GM23338 (cell line): ENCODE measurements around the gene PIK3R3. TPM values are rescaled to one million over a fixed set of nuclear protein-coding genes. Genes with fewer than 3 reads are reported as not detected.

ENCODE experiments used
- ATAC-seq: fragments of 200-7000 bp; cut with Tn5 transposase; 3 replicates; pipeline ENCODE4 v1.9.1; 2020
- DNase-seq: peaks from one replicate; pipeline ENCODE4 v3.0.0-alpha.2; 2015; ENCODE audit warnings: low spot score
- H2AFZ ChIP-seq: fragments of 200-600 bp; sonication (generic); 2 replicates; pipeline ENCODE4 v1.8.0; 2016; ENCODE audit warnings: antibody characterized with exemption, mild to moderate bottlenecking, moderate library complexity
- H3F3A ChIP-seq: fragments of 200-600 bp; sonication (generic); replicated peaks from 2 replicates; pipeline ENCODE4 v1.8.0; 2017; ENCODE audit warnings: antibody characterized with exemption, mixed run types, low read depth
- H3K27ac ChIP-seq: fragments of 200-600 bp; sonication (generic); 2 replicates; pipeline ENCODE4 v1.6.1; 2016; ENCODE audit warnings: low read depth
- H3K27me3 ChIP-seq: fragments of 200-600 bp; sonication (generic); 2 replicates; pipeline ENCODE4 v1.8.0; 2016; ENCODE audit warnings: mild to moderate bottlenecking, mixed run types, moderate library complexity; ENCODE audit not compliant: insufficient read depth
- H3K36me3 ChIP-seq: fragments of 200-600 bp; sonication (generic); 2 replicates; pipeline ENCODE4 v1.8.0; 2016; ENCODE audit warnings: mild to moderate bottlenecking; ENCODE audit not compliant: insufficient read depth
- H3K4me1 ChIP-seq: fragments of 200-600 bp; sonication (generic); 2 replicates; pipeline ENCODE4 v1.8.0; 2016; ENCODE audit warnings: mild to moderate bottlenecking, moderate library complexity; ENCODE audit not compliant: insufficient read depth
- H3K4me2 ChIP-seq: fragments of 200-600 bp; sonication (generic); 2 replicates; pipeline ENCODE4 v1.7.1; 2017; ENCODE audit warnings: mixed run types
- H3K4me3 ChIP-seq: fragments of 200-600 bp; sonication (generic); 2 replicates; pipeline ENCODE4 v1.6.1; 2016; ENCODE audit warnings: mixed run types
- H3K79me2 ChIP-seq: fragments of 200-600 bp; sonication (generic); replicated peaks from 2 replicates; pipeline ENCODE4 v1.8.0; 2017; ENCODE audit warnings: mild to moderate bottlenecking; ENCODE audit not compliant: insufficient read depth
- H3K9me2 ChIP-seq: fragments of 200-600 bp; sonication (generic); 2 replicates; pipeline ENCODE4 v1.8.0; 2017; ENCODE audit not compliant: insufficient read depth
- H4K20me1 ChIP-seq: fragments of 200-600 bp; sonication (generic); replicated peaks from 2 replicates; pipeline ENCODE4 v1.8.0; 2017; ENCODE audit warnings: mild to moderate bottlenecking; ENCODE audit not compliant: insufficient read depth
- H3K27ac Mint-ChIP-seq: 2 replicates; pipeline ENCODE4 v1.8.0; 2020; ENCODE audit warnings: inconsistent platforms, mild to moderate bottlenecking, moderate library complexity, mixed read lengths
- H3K27me3 Mint-ChIP-seq: 3 replicates; pipeline ENCODE4 v1.8.0; 2022; ENCODE audit warnings: low read depth, mild to moderate bottlenecking, moderate library complexity, mixed read lengths, inconsistent platforms; ENCODE audit not compliant: insufficient read depth, poor library complexity
- H3K36me3 Mint-ChIP-seq: 3 replicates; pipeline ENCODE4 v1.8.0; 2021; ENCODE audit warnings: low read depth, mild to moderate bottlenecking, inconsistent platforms, moderate library complexity, mixed read lengths
- H3K4me1 Mint-ChIP-seq: 3 replicates; pipeline ENCODE4 v1.8.0; 2020; ENCODE audit warnings: mild to moderate bottlenecking, inconsistent platforms, mixed read lengths
- H3K4me3 Mint-ChIP-seq: 3 replicates; pipeline ENCODE4 v1.8.0; 2021; ENCODE audit warnings: moderate library complexity, mild to moderate bottlenecking, inconsistent platforms, mixed read lengths
- H3K9me3 Mint-ChIP-seq: 3 replicates; pipeline ENCODE4 v1.8.0; 2020; ENCODE audit warnings: moderate library complexity, mild to moderate bottlenecking, inconsistent platforms, mixed read lengths
- CREB1 ChIP-seq: fragments of 250-450 bp; sonication (Bioruptor Pico); IDR thresholded peaks from 2 replicates; pipeline ENCODE4 v1.5.0; 2020; ENCODE audit warnings: low read depth, mild to moderate bottlenecking, moderate library complexity
- CTCF ChIP-seq, 2 experiments: fragments of 200-600 bp in 1 of 2; sonication (generic) in 1 of 2; conservative IDR thresholded peaks; 2 replicates each; pipeline versions ENCODE4 v1.5.1 to v1.6.1; 2016 to 2017; ENCODE audit warnings: antibody characterized with exemption in 2 of 2, low read depth in 2 of 2, mild to moderate bottlenecking in 2 of 2, moderate library complexity in 1 of 2
- EZH2 ChIP-seq: fragments of 200-600 bp; sonication (generic); IDR thresholded peaks from one replicate; pipeline ENCODE4 v1.8.0; 2017; ENCODE audit warnings: antibody characterized with exemption, mild to moderate bottlenecking, low read depth; ENCODE audit not compliant: unreplicated experiment
- JUNB ChIP-seq: IDR thresholded peaks from one replicate; pipeline ENCODE4 v1.6.1; 2016; ENCODE audit warnings: antibody characterized with exemption; ENCODE audit not compliant: unreplicated experiment
- NANOG ChIP-seq: IDR thresholded peaks from 2 replicates; pipeline ENCODE4 v1.6.1; 2016; ENCODE audit warnings: antibody characterized with exemption, borderline replicate concordance
- POLR2AphosphoS5 ChIP-seq: IDR thresholded peaks from 2 replicates; pipeline ENCODE4 v1.6.1; 2016; ENCODE audit warnings: antibody characterized with exemption, low read depth
- REST ChIP-seq: IDR thresholded peaks from one replicate; pipeline ENCODE4 v1.6.1; 2018; ENCODE audit warnings: antibody characterized with exemption; ENCODE audit not compliant: unreplicated experiment
- ZNF331 ChIP-seq: fragments of 250-450 bp; sonication (Bioruptor Pico); IDR thresholded peaks from 2 replicates; pipeline ENCODE4 v1.5.0; 2020; ENCODE audit warnings: low read depth, mild to moderate bottlenecking, moderate library complexity
- ZNF462 ChIP-seq: fragments of 250-450 bp; sonication (Bioruptor Pico); IDR thresholded peaks from 2 replicates; pipeline ENCODE4 v1.5.0; 2020; ENCODE audit warnings: mild to moderate bottlenecking, moderate library complexity
- polyA plus RNA-seq: library from polyadenylated mRNA; unstranded; fragments of >200 nt; fragmentation: Nextera tagmentation; extraction: Ambion mirVana; gene quantifications from 2 replicates; pipeline ENCODE4 v1.2.1, GENCODE V29; 2016
- total RNA-seq: library from RNA; depleted of rRNA; stranded (reverse); fragments of >200 nt; shearing (Covaris generic); gene quantifications from 2 replicates; pipeline ENCODE4 v1.2.3, GENCODE V29; 2014

PIK3R3 gene
- total and polyA plus RNA-seq, 2 experiments from 2014 or later: 7.5 to 8.6 TPM

GRCh38 chr1:46072975-46073374 is 59.5 kb downstream of the PIK3R3 start:
- 0 out of 3 replicates have a peak, but pooled peaks cover 3% of the 10 kb centered on the region for H3K4me1 Mint-ChIP-seq
- H3K4me3 Mint-ChIP-seq: no peak overlapping the region
- no peaks in the 10 kb centered on the region for H3K9me3 Mint-ChIP-seq
- Histone ChIP-seq H3K36me3 (no peaks in the 10 kb centered on the region), H3K27ac (no peak overlapping the region), H3K4me1 (no peaks in the 10 kb centered on the region), H3K4me2 (no peak overlapping the region), H4K20me1 (no peaks in the 10 kb centered on the region), H3F3A (no peaks in the 10 kb centered on the region), H2AFZ (no peak overlapping the region), H3K27me3 (no peaks in the 10 kb centered on the region), H3K4me3 (no peak overlapping the region), H3K9me2 (no peaks in the 10 kb centered on the region), H3K79me2 (no peaks in the 10 kb centered on the region)
- H3K27ac Mint-ChIP-seq: no peak overlapping the region
- H3K27me3 Mint-ChIP-seq: no peaks in the 10 kb centered on the region
- no peak for DNase-seq
- no peak for TF ChIP-seq REST
- TF ChIP-seq CTCF (conservative IDR thresholded peaks at IDR 0.05; ENCODE audit: low read depth in 2 of 2): no peak
- no peak for TF ChIP-seq NANOG
- no peak for TF ChIP-seq ZNF331
- TF ChIP-seq CREB1: no peak
- no peak for TF ChIP-seq JUNB
- TF ChIP-seq ZNF462: no peak
- TF ChIP-seq EZH2: no peak
- TF ChIP-seq POLR2AphosphoS5: no peak
- H3K36me3 Mint-ChIP-seq: no peaks in the 10 kb centered on the region
- ATAC-seq: no peak
